AG04450 (cell line): ENCODE results near the gene TOX2. TPM values are rescaled to one million over a fixed set of nuclear protein-coding genes. Genes with fewer than 3 reads are reported as not detected.

Source experiments
- CTCF ChIA-PET: fragments of 300-600, 350-600 bp; formaldehyde crosslinking; extraction: SDS; loops from one replicate; lab custom pipeline; 2022; ENCODE audit warnings: antibody characterized with exemption, inconsistent platforms; lab: Charles Lee
- POLR2A ChIA-PET: fragments of 350-600 bp; formaldehyde crosslinking; extraction: SDS; loops from one replicate; lab custom pipeline; 2021; ENCODE audit warnings: antibody characterized with exemption, inconsistent platforms; lab: Yijun Ruan, JAX
- DNase-seq: peaks from one replicate; pipeline ENCODE4 v3.0.0-alpha.2; 2011; ENCODE audit warnings: low read depth, low spot score
- H3K27ac ChIP-seq: one replicate; pipeline ENCODE4 v1.5.1; 2012; ENCODE audit warnings: low read depth, low read length, control low read depth
- H3K27me3 ChIP-seq: one replicate; pipeline ENCODE4 v1.6.0; 2012; ENCODE audit warnings: low read length; ENCODE audit not compliant: control insufficient read depth, insufficient read depth
- H3K4me3 ChIP-seq: 2 replicates; pipeline ENCODE4 v1.5.1; 2011; ENCODE audit warnings: mild to moderate bottlenecking, low read depth, low read length, control low read depth
- H3K9me3 ChIP-seq: 2 replicates; pipeline ENCODE4 v1.5.1; 2012; ENCODE audit warnings: low read length; ENCODE audit not compliant: control insufficient read depth, insufficient read depth
- CTCF ChIP-seq: IDR thresholded peaks from 2 replicates; pipeline ENCODE4 v1.5.1; 2011; ENCODE audit warnings: low read depth, low read length, control low read depth, inconsistent platforms
- polyA plus RNA-seq: library from polyadenylated mRNA; depleted of rRNA; stranded (reverse); fragments of >200 nt; gene quantifications from 2 replicates; pipeline ENCODE4 v1.2.3, GENCODE V29; 2011

TOX2 gene
- polyA plus RNA-seq, 1 experiment, result 10.6 TPM

GRCh38 chr20:43923917-43924316 is 9.3 kb downstream of the TOX2 start:
- Histone ChIP-seq H3K27ac (no peak overlapping the region), H3K4me3 (no peak overlapping the region), H3K27me3 (no peaks in the 10 kb centered on the region), H3K9me3 (no peaks in the 10 kb centered on the region)
- DNase-seq, result no peak
- ChIA-PET POLR2A (no interaction called here), CTCF (interaction anchor here (1.4 kb wide), 1 partner anchor 157 kb away, joined by 3 read pairs; no protein-coding TSS in a partner anchor)
- no peak for TF ChIP-seq CTCF

- DNase-seq, result no peak
- ChIA-PET CTCF (interaction anchor here (1.4 to 1.6 kb wide), 2 partner anchors 155 to 175 kb away, joined by 4 to 5 read pairs; no protein-coding TSS in a partner anchor), POLR2A (interaction anchor here (1.1 kb wide), 1 partner anchor 14 kb away, joined by 4 read pairs; no protein-coding TSS in a partner anchor)
- Histone ChIP-seq H3K4me3 (no peak overlapping the region), H3K27me3 (no peaks in the 10 kb centered on the region), H3K27ac (peak overlapping the region; percentile 47), H3K9me3 (no peaks in the 10 kb centered on the region)
- TF ChIP-seq CTCF, result no peak
Measured at GRCh38 chr20:43925215-43925614, 10.6 kb downstream of the TOX2 start.

GRCh38 chr20:43925801-43926200 is 11.1 kb downstream of the TOX2 start:
- H3K27ac ChIP-seq, result no peak overlapping the region
- no peak overlapping the region for H3K4me3 ChIP-seq
- ChIA-PET CTCF (interaction anchor here (0.7 to 1.6 kb wide), 4 partner anchors 10 to 176 kb away, joined by 3 to 7 read pairs (median 4); no protein-coding TSS in a partner anchor), POLR2A (interaction anchor here (0.6 to 1.1 kb wide), 2 partner anchors 13 to 169 kb away, joined by 4 to 10 read pairs; no protein-coding TSS in a partner anchor)
- no peaks in the 10 kb centered on the region for H3K9me3 ChIP-seq
- TF ChIP-seq CTCF, result no peak
- no peak for DNase-seq
- H3K27me3 ChIP-seq, result no peaks in the 10 kb centered on the region

GRCh38 chr20:43926287-43927050 is 11.8 kb downstream of the TOX2 start:
- POLR2A ChIA-PET, result interaction anchor here (0.6 to 1.1 kb wide), 2 partner anchors 13 to 170 kb away, joined by 4 to 10 read pairs; no protein-coding TSS in a partner anchor

More at GRCh38 chr20:43926287-43927050, 11.8 kb downstream of the TOX2 start:
- TF ChIP-seq CTCF, result no peak
- CTCF ChIA-PET, result interaction anchor here (0.7 to 1.6 kb wide), 4 partner anchors 9 to 176 kb away, joined by 3 to 7 read pairs (median 4); no protein-coding TSS in a partner anchor
- no peaks in the 10 kb centered on the region for H3K9me3 ChIP-seq
- H3K4me3 ChIP-seq, result no peak overlapping the region
- H3K27me3 ChIP-seq, result no peaks in the 10 kb centered on the region
- H3K27ac ChIP-seq, result no peak overlapping the region
- DNase-seq, result no peak
